Suprapubic skin (tissue), 4 donors: Measurements from ENCODE around the gene ACAD10. TPM values are rescaled to one million over a fixed set of nuclear protein-coding genes. Genes with fewer than 3 reads are reported as not detected.
"Not testable (repeated sequence)": the region's sequence is repeated elsewhere in the genome, so short reads cannot be mapped to it uniquely, and the experiment has no call there.

Source experiments
- DNase-seq, 2 donors: peaks; one replicate each; pipeline ENCODE4 v3.0.0-alpha.2; 2019; ENCODE audit warnings: low spot score in 2 of 2
- H3K27ac ChIP-seq: fragments of 200-600 bp; sonication (generic); one replicate; pipeline ENCODE4 v1.5.1; 2019
- H3K27me3 ChIP-seq: fragments of 200-600 bp; sonication (generic); one replicate; pipeline ENCODE4 v1.5.1; 2019
- H3K36me3 ChIP-seq: fragments of 200-600 bp; sonication (generic); one replicate; pipeline ENCODE4 v1.5.1; 2019
- H3K4me1 ChIP-seq: fragments of 200-600 bp; sonication (generic); one replicate; pipeline ENCODE4 v1.5.1; 2019
- H3K4me3 ChIP-seq: fragments of 200-600 bp; sonication (generic); one replicate; pipeline ENCODE4 v1.5.1; 2019; ENCODE audit warnings: mild to moderate bottlenecking
- H3K9me3 ChIP-seq: fragments of 200-600 bp; sonication (generic); one replicate; pipeline ENCODE4 v1.5.1; 2019
- CTCF ChIP-seq, 2 donors: fragments of 200-600 bp in 1 of 2; fragments of 450-650 bp in 1 of 2; sonication (generic) in 1 of 2; IDR thresholded peaks; one replicate each; pipeline ENCODE4 v1.5.1; 2016 to 2019; ENCODE audit warnings: antibody characterized with exemption in 2 of 2, mild to moderate bottlenecking in 1 of 2, moderate library complexity in 1 of 2
- EP300 ChIP-seq: sonication (generic); formaldehyde crosslinking; IDR thresholded peaks from one replicate; pipeline ENCODE4 v1.6.1; 2017; ENCODE audit warnings: antibody characterized with exemption
- POLR2A ChIP-seq, 2 donors: fragments of 450-650 bp; IDR thresholded peaks; one replicate each; pipeline ENCODE4 v1.6.1; 2017; ENCODE audit warnings: antibody characterized with exemption in 2 of 2, mild to moderate bottlenecking in 2 of 2, moderate library complexity in 2 of 2
- POLR2AphosphoS5 ChIP-seq, 3 donors: sonication (generic); formaldehyde crosslinking; IDR thresholded peaks; one replicate each; pipeline ENCODE4 v1.6.1; 2017; ENCODE audit warnings: antibody characterized with exemption in 3 of 3
- WGBS: methylation state at CpG from one replicate; pipeline ENCODE4 v1.1.5; 2018; 5-methylcytosine and 5-hydroxymethylcytosine counted together
- total RNA-seq, 4 donors: library from RNA; depleted of rRNA; stranded (reverse); fragments of >200 nt; gene quantifications; one replicate each; pipeline ENCODE4 v1.1.0, GENCODE V29; 2016

The ACAD10 gene
- total RNA-seq, 4 donors from 2014 or later = 22.8 to 75.7 (median 26.5) TPM

- WGBS = 60% methylated on average over 4 of the region's 4 CpGs
- H3K4me3 ChIP-seq = no peak overlapping the region
- H3K27me3 ChIP-seq = no peaks in the 10 kb centered on the region
- H3K36me3 ChIP-seq = peaks cover 56% of the 10 kb centered on the region
- DNase-seq = no peak
- TF ChIP-seq EP300 (no peak), CTCF (IDR thresholded peaks at IDR 0.05) (no peak)
- peaks cover 6% of the 10 kb centered on the region for H3K4me1 ChIP-seq
- no peak overlapping the region for H3K27ac ChIP-seq
- H3K9me3 ChIP-seq = no peaks in the 10 kb centered on the region
Measured at GRCh38 chr12:111642681-111643426, 43.0 kb upstream of the ACAD10 start.

- no peak for TF ChIP-seq POLR2A (IDR thresholded peaks at IDR 0.05)
- no peak for TF ChIP-seq POLR2AphosphoS5 (IDR thresholded peaks at IDR 0.05)
- no peak for TF ChIP-seq EP300
- TF ChIP-seq CTCF (IDR thresholded peaks at IDR 0.05) = no peak
- peaks cover 62% of the 10 kb centered on the region for H3K36me3 ChIP-seq
Measured at GRCh38 chr12:111643427-111643826, 42.4 kb upstream of the ACAD10 start.

GRCh38 chr12:111645433-111645832 lies 40.4 kb upstream of the ACAD10 start:
- Histone ChIP-seq H3K4me3 (no peak overlapping the region), H3K27me3 (no peaks in the 10 kb centered on the region), H3K36me3 (peaks cover 82% of the 10 kb centered on the region), H3K4me1 (peaks cover 6% of the 10 kb centered on the region), H3K27ac (no peak overlapping the region), H3K9me3 (no peaks in the 10 kb centered on the region)
- TF ChIP-seq EP300 (no peak), CTCF (IDR thresholded peaks at IDR 0.05) (no peak), POLR2AphosphoS5 (IDR thresholded peaks at IDR 0.05) (no peak), POLR2A (IDR thresholded peaks at IDR 0.05) (no peak)
- WGBS = 94% methylated on average over 5 of the region's 5 CpGs
- DNase-seq = no peak

More at GRCh38 chr12:111643427-111643826, 42.4 kb upstream of the ACAD10 start:
- no peaks in the 10 kb centered on the region for H3K9me3 ChIP-seq
- DNase-seq = no peak
- no peak overlapping the region for H3K27ac ChIP-seq
- no peaks in the 10 kb centered on the region for H3K27me3 ChIP-seq
- 73% methylated on average over 3 of the region's 3 CpGs for WGBS
- no peak overlapping the region for H3K4me3 ChIP-seq
- H3K4me1 ChIP-seq = peaks cover 6% of the 10 kb centered on the region

GRCh38 chr12:111650912-111651311 lies 34.9 kb upstream of the ACAD10 start:
- no peak for DNase-seq
- TF ChIP-seq POLR2AphosphoS5 (IDR thresholded peaks at IDR 0.05) = no peak
- no peak for TF ChIP-seq EP300
- TF ChIP-seq CTCF (IDR thresholded peaks at IDR 0.05) = no peak
- no peak for TF ChIP-seq POLR2A (IDR thresholded peaks at IDR 0.05)
- no peaks in the 10 kb centered on the region for H3K4me1 ChIP-seq
- WGBS = 90% methylated on average over 7 of the region's 7 CpGs
- no peak overlapping the region for H3K4me3 ChIP-seq
- H3K27ac ChIP-seq = no peak overlapping the region
- H3K27me3 ChIP-seq = no peaks in the 10 kb centered on the region
- no peaks in the 10 kb centered on the region for H3K9me3 ChIP-seq
- H3K36me3 ChIP-seq = peaks cover 100% of the 10 kb centered on the region

- not testable (repeated sequence) for H3K4me1 ChIP-seq, H3K4me3 ChIP-seq, DNase-seq, H3K9me3 ChIP-seq, H3K27me3 ChIP-seq, H3K27ac ChIP-seq
- peaks cover 100% of the 10 kb centered on the region for H3K36me3 ChIP-seq
- 90% methylated on average over 9 of the region's 9 CpGs for WGBS
Measured at GRCh38 chr12:111652530-111652929, 33.3 kb upstream of the ACAD10 start.

GRCh38 chr12:111653596-111653995 lies 32.3 kb upstream of the ACAD10 start:
- 90% methylated on average over 6 of the region's 6 CpGs for WGBS
- no peak overlapping the region for H3K4me3 ChIP-seq
- no peaks in the 10 kb centered on the region for H3K9me3 ChIP-seq
- no peaks in the 10 kb centered on the region for H3K27me3 ChIP-seq
- peaks cover 98% of the 10 kb centered on the region for H3K36me3 ChIP-seq
- H3K27ac ChIP-seq = no peak overlapping the region
- no peaks in the 10 kb centered on the region for H3K4me1 ChIP-seq
- DNase-seq = no peak
- no peak for TF ChIP-seq EP300
- no peak for TF ChIP-seq CTCF (IDR thresholded peaks at IDR 0.05)
- TF ChIP-seq POLR2AphosphoS5 (IDR thresholded peaks at IDR 0.05) = no peak
